LNCAP (cell line): ENCODE data around the gene C1orf105.

ENCODE experiments used
- TF ChIP-seq, protein P1 (sequence below): fragments of 450-650 bp; IDR thresholded peaks from 2 replicates; pipeline ENCODE4 v1.5.1; 2017; ENCODE audit warnings: mild to moderate bottlenecking

The C1orf105 gene

DNA sequence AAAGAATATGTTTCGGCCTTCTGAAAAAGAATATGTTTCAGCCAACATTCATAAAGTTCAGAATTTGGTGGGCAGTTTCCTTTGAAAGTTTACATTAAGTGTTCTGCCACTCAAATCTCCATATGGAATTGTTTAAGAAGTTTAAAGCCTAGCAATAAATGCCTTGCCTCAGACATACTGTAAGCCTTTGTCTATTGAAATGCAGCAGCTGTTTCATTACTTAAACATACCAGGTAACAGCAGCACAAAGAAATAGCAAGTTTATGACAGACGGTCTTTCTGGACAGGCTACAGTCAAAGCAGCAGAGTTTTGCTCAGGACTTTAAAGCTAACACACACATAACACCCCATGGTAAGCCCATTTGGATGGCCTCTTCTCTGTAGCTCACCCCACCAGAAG is 38.5 kb upstream of the C1orf105 start:
- TF ChIP-seq, protein P1, sequence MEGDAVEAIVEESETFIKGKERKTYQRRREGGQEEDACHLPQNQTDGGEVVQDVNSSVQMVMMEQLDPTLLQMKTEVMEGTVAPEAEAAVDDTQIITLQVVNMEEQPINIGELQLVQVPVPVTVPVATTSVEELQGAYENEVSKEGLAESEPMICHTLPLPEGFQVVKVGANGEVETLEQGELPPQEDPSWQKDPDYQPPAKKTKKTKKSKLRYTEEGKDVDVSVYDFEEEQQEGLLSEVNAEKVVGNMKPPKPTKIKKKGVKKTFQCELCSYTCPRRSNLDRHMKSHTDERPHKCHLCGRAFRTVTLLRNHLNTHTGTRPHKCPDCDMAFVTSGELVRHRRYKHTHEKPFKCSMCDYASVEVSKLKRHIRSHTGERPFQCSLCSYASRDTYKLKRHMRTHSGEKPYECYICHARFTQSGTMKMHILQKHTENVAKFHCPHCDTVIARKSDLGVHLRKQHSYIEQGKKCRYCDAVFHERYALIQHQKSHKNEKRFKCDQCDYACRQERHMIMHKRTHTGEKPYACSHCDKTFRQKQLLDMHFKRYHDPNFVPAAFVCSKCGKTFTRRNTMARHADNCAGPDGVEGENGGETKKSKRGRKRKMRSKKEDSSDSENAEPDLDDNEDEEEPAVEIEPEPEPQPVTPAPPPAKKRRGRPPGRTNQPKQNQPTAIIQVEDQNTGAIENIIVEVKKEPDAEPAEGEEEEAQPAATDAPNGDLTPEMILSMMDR: no peak

DNA sequence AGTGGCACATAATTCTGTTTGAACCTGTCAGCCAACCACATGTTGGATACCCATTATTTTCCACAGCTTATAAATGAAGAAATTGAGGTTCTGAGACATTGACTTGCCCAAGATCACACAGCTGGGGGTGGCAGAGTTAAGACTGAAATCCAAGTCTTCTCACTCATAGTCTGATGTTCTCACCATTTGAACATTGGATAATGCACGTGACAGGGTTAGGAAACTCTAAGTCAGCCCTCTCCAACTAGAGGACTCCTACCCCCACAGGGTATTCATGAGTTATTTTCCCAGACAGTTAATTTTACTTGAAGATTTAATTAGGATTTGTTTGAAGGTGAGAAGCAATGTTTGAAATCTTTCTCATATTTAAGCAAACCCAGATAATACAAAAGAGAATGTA is 38.1 kb upstream of the C1orf105 start:
- TF ChIP-seq, protein P1: no peak

DNA sequence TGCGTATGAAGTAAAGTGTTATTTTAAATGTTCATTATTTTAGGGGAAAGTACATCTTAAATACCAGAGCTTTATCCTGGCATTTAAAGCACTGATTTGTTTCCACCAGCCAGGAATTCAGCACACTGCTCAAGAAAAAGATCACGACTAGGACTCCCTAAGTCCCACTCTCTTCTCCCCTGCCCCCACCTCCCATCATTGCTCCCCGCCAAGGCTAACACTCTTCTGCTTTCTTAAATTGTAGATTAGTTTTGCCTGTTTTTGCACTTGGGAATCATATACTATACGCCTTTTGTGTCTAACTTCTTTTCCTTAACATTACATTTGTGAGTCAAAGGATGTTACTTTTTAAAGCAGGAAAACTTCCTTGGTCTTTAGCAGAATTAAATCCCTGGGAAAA is 37.5 kb upstream of the C1orf105 start:
- TF ChIP-seq, protein P1: no peak

DNA sequence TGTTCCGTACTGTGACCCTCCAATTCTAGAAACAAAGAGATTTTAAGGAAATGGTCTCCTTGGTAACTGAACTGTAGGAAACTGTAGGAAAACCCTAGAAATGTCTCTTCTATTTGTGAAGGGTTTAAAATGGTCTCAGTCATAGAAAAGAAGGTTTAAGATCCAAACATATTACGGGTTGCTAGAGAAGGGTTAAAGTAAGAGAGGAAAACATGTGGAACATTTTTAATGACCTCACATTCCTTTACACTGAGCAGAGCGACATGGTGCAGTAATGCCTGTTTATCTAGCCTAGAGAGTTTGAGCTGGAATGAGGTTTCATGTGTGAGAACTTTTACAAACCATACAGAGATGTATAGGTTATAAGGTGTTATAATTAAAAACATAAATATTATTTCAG is 36.9 kb upstream of the C1orf105 start:
- TF ChIP-seq, protein P1: no peak

DNA sequence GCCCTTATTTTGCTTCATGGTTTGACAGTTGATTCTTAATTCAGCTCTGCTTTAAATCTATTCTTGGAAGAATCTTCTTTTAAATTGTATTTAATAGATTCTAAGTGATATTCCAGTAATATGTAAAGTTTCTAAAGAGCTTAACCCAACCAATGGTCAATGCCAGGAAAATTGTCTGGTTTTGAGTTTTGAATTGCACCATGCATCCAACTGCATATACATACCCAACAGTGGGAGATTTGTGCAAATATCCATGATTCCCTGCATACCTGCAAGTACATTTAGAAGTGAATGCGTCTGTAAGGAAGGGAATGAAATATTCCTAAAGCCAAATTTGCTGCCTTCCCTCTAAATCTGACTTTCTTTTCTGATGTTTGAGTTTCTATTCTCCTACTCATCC is 35.8 kb upstream of the C1orf105 start:
- TF ChIP-seq, protein P1: no peak

DNA sequence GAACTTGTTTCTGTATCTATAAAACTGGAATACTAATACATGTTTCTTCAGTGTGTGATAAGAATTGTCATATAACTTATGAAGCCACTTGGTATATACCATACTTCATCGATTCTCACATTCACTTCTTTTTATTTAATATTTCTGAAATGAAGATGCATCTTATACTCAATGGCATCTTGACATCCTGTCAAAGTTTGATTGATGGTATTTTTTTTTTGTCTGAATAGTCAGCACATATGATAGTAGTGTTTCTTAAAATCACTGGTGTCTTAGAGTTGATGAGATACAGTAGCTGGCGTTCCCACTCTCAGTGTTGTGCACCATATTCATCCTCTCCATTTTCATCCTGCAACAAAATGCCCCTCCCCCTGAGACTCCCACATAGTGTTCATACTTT is 34.4 kb upstream of the C1orf105 start:
- TF ChIP-seq, protein P1: no peak

DNA sequence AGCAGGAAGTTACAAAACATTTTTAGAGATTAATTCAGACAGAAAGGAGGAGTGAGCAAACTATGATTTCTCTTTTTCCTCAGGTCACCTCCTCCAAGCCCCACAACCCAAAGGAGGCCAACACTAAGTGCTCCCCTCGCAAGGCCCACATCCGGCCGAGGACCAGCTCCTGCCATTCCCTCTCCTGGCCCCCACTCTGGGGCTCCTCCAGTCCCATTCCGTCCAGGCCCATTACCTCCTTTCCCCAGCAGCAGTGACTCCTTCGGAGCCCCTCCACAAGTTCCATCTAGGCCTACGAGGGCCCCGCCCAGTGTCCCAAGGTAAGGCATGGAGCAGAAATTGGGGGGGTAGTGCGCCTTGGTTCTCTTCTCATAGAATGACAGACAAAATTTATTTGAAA is 32.0 kb upstream of the C1orf105 start:
- TF ChIP-seq, protein P1: no peak

DNA sequence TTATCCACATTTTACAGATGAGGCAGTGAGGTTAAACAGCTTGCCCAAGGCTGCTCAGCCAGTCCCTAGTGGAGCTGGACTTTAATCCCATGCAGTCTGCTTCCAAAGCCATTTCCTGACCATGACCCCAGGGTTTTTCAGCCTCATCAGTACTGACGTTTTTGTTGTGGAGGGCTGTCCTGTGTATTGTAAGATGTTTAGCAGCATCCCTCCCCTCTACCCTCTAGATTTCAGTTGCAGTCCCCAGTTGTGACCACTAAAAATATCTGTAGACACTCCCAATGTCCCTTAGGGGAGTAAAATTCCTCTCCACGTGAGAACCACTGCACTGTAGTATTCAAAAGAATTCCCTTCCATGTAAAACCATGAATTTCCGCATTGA is 30.2 kb upstream of the C1orf105 start:
- TF ChIP-seq, protein P1: no peak
